Endothelial cell (in vitro differentiated cells): Measurements from ENCODE around the gene YAF2. TPM values are rescaled to one million over a fixed set of nuclear protein-coding genes. Genes with fewer than 3 reads are reported as not detected.

Experiments used
- DNase-seq: peaks from one replicate; pipeline ENCODE4 v3.0.0; 2021; ENCODE audit warnings: low spot score
- H3K27ac Mint-ChIP-seq: one replicate; pipeline ENCODE4 v1.8.0; 2021; ENCODE audit warnings: mixed read lengths, inconsistent platforms; ENCODE audit not compliant: unreplicated experiment
- H3K27me3 Mint-ChIP-seq: one replicate; pipeline ENCODE4 v1.8.0; 2021; ENCODE audit warnings: mild to moderate bottlenecking, moderate library complexity, mixed read lengths, inconsistent platforms; ENCODE audit not compliant: unreplicated experiment
- H3K36me3 Mint-ChIP-seq: one replicate; pipeline ENCODE4 v1.8.0; 2021; ENCODE audit warnings: mild to moderate bottlenecking, low read depth, mixed read lengths, inconsistent platforms; ENCODE audit not compliant: unreplicated experiment
- H3K4me1 Mint-ChIP-seq: one replicate; pipeline ENCODE4 v1.8.0; 2021; ENCODE audit warnings: mild to moderate bottlenecking, mixed read lengths, inconsistent platforms; ENCODE audit not compliant: unreplicated experiment
- H3K4me3 Mint-ChIP-seq: one replicate; pipeline ENCODE4 v1.8.0; 2021; ENCODE audit warnings: mild to moderate bottlenecking, mixed read lengths, inconsistent platforms; ENCODE audit not compliant: unreplicated experiment
- H3K9me3 Mint-ChIP-seq: one replicate; pipeline ENCODE4 v1.8.0; 2021; ENCODE audit warnings: mixed read lengths, inconsistent platforms; ENCODE audit not compliant: unreplicated experiment
- CTCF ChIP-seq: fragments of 200-600 bp; sonication (generic); IDR thresholded peaks from one replicate; pipeline ENCODE4 v1.5.0; 2021; ENCODE audit warnings: antibody characterized with exemption; ENCODE audit not compliant: unreplicated experiment
- total RNA-seq: library from RNA; stranded (reverse); fragmentation: NEBNext Ultra II Directional; extraction: Animal tissue kit (Norgen Biotek cat#: 25700); gene quantifications from one replicate; pipeline ENCODE4 v1.2.1, GENCODE V29; 2021; ENCODE audit not compliant: unreplicated experiment

Gene YAF2
- total RNA-seq, 1 donor from 2014 or later = 23.2 TPM

- H3K36me3 Mint-ChIP-seq = peaks cover 4% of the 10 kb centered on the region
- no peak overlapping the region for H3K27ac Mint-ChIP-seq
- no peak for TF ChIP-seq CTCF
- H3K9me3 Mint-ChIP-seq = no peaks in the 10 kb centered on the region
- no peak overlapping the region for H3K4me3 Mint-ChIP-seq
- H3K27me3 Mint-ChIP-seq = no peaks in the 10 kb centered on the region
- H3K4me1 Mint-ChIP-seq = peaks cover 10% of the 10 kb centered on the region
- no peak for DNase-seq
Measured at GRCh38 chr12:42266579-42267230, 28.7 kb upstream of the YAF2 start.

GRCh38 chr12:42262271-42262670 lies 24.2 kb upstream of the YAF2 start:
- H3K27ac Mint-ChIP-seq = no peak overlapping the region
- peaks cover 5% of the 10 kb centered on the region for H3K4me1 Mint-ChIP-seq
- DNase-seq = no peak
- H3K9me3 Mint-ChIP-seq = no peaks in the 10 kb centered on the region
- no peak for TF ChIP-seq CTCF
- no peaks in the 10 kb centered on the region for H3K36me3 Mint-ChIP-seq
- H3K27me3 Mint-ChIP-seq = no peaks in the 10 kb centered on the region
- H3K4me3 Mint-ChIP-seq = no peak overlapping the region

GRCh38 chr12:42261708-42262107 lies 23.7 kb upstream of the YAF2 start:
- DNase-seq = no peak
- H3K4me3 Mint-ChIP-seq = no peak overlapping the region
- peaks cover 5% of the 10 kb centered on the region for H3K4me1 Mint-ChIP-seq
- no peak for TF ChIP-seq CTCF
- no peaks in the 10 kb centered on the region for H3K9me3 Mint-ChIP-seq
- no peaks in the 10 kb centered on the region for H3K36me3 Mint-ChIP-seq
- H3K27ac Mint-ChIP-seq = no peak overlapping the region
- H3K27me3 Mint-ChIP-seq = no peaks in the 10 kb centered on the region

GRCh38 chr12:42260518-42260917 lies 22.5 kb upstream of the YAF2 start:
- no peaks in the 10 kb centered on the region for H3K36me3 Mint-ChIP-seq
- H3K27me3 Mint-ChIP-seq = no peaks in the 10 kb centered on the region
- H3K4me3 Mint-ChIP-seq = no peak overlapping the region
- peaks cover 3% of the 10 kb centered on the region for H3K4me1 Mint-ChIP-seq
- no peak for DNase-seq
- H3K9me3 Mint-ChIP-seq = no peaks in the 10 kb centered on the region
- TF ChIP-seq CTCF = no peak
- no peak overlapping the region for H3K27ac Mint-ChIP-seq

- peaks cover 1% of the 10 kb centered on the region for H3K27me3 Mint-ChIP-seq
- H3K9me3 Mint-ChIP-seq = no peaks in the 10 kb centered on the region
- H3K4me1 Mint-ChIP-seq = no peaks in the 10 kb centered on the region
- no peaks in the 10 kb centered on the region for H3K36me3 Mint-ChIP-seq
- DNase-seq = no peak
- no peak overlapping the region for H3K4me3 Mint-ChIP-seq
- TF ChIP-seq CTCF = no peak
- H3K27ac Mint-ChIP-seq = no peak overlapping the region
Measured at GRCh38 chr12:42259699-42260098, 21.7 kb upstream of the YAF2 start.
